ENCODE measurements around the gene ITPR2.

ITPR2 gene

DNA sequence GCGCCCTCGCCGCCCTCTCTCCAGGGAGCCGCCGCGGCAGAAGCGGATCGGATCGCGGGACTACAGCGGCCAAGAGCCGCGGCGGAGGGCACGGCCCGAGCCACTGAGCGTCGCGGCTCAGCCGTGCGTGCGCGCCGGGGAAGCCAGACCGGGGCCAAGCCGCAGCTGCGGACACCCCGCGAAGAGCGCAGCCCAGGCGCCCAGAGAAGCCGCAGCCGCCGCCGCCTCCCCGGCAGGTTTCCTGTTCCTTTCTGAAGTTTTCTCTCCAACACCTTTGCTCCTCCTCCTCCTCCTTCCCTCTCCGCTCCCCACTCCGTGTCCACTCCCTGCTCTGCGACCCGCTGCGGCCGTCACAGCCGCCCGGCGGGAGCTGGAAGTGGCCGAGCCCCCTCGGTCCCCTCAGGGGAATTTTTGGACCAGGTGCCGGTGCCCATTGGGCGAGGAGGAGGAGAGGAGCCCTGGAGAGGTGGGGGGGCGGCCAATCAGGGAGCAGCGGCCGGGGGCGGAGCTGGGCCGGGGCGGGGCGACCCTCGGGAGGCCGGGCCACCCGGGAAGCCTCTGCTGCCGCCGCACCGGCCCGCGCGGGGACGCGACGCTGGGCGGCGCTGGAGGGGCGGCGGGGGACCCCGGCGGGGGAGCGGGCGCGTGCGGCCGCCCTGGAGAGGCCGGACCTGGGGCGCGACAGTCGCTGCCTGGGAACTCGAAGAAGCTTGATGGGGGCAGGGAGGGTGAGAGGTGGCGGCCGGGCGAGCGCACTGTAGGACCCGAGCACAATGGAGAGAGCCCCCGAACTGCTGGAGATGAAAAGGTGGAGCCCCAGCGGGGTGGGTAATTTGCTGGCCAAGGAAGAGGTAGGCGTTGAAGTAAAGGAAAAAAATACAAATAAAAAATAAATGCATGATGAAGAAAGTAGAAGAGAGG, at the start of gene ITPR2:
Gene ITPR2 (minus strand): TSS at position 373 of the 921 bp plus-strand sequence. CDS start 413 bp downstream, outside the sequence.
- Histone ChIP-seq H3K27me3 (ENCODE audit: insufficient read depth, poor library complexity, severe bottlenecking) (no peaks in the 10 kb centered on the region), H3K4me1 (ENCODE audit: insufficient read depth, poor library complexity, severe bottlenecking) (no peaks in the 10 kb centered on the region), H3K27ac (ENCODE audit: poor library complexity, severe bottlenecking) (peak within 1 kb of the TSS; percentile 69), H3K9me3 (ENCODE audit: severe bottlenecking) (no peaks in the 10 kb centered on the region), H3K4me3 (ENCODE audit: severe bottlenecking) (peak within 1 kb of the TSS; percentile 49), H3K36me3 (ENCODE audit: low read depth) (no peaks in the 10 kb centered on the region)
- DNase-seq (ENCODE audit: low spot score) (peak; percentile 71), ATAC-seq (ENCODE audit: low read depth) (peak; percentile 84)
- peak; percentile 59 for TF ChIP-seq CTCF (IDR thresholded peaks at IDR 0.05; ENCODE audit: poor library complexity, severe bottlenecking)

GRCh38 chr12:26880625-26881024, 47.6 kb upstream of the ITPR2 start:
- Histone ChIP-seq H3K9me3 (ENCODE audit: severe bottlenecking) (no peaks in the 10 kb centered on the region), H3K4me1 (ENCODE audit: insufficient read depth, poor library complexity, severe bottlenecking) (no peaks in the 10 kb centered on the region), H3K36me3 (ENCODE audit: low read depth) (no peaks in the 10 kb centered on the region), H3K27me3 (ENCODE audit: insufficient read depth, poor library complexity, severe bottlenecking) (no peaks in the 10 kb centered on the region), H3K4me3 (ENCODE audit: severe bottlenecking) (no peak overlapping the region), H3K27ac (ENCODE audit: poor library complexity, severe bottlenecking) (no peak overlapping the region)
- DNase-seq (ENCODE audit: low spot score) (no peak), ATAC-seq (ENCODE audit: low read depth) (no peak)
- TF ChIP-seq CTCF (IDR thresholded peaks at IDR 0.05; ENCODE audit: poor library complexity, severe bottlenecking): no peak

GRCh38 chr12:26878661-26879119, 45.7 kb upstream of the ITPR2 start:
- Histone ChIP-seq H3K36me3 (ENCODE audit: low read depth) (no peaks in the 10 kb centered on the region), H3K27ac (ENCODE audit: poor library complexity, severe bottlenecking) (no peak overlapping the region), H3K4me3 (ENCODE audit: severe bottlenecking) (no peak overlapping the region), H3K9me3 (ENCODE audit: severe bottlenecking) (no peaks in the 10 kb centered on the region), H3K4me1 (ENCODE audit: insufficient read depth, poor library complexity, severe bottlenecking) (no peaks in the 10 kb centered on the region), H3K27me3 (ENCODE audit: insufficient read depth, poor library complexity, severe bottlenecking) (no peaks in the 10 kb centered on the region)
- ATAC-seq (ENCODE audit: low read depth) (no peak), DNase-seq (ENCODE audit: low spot score) (no peak)
- TF ChIP-seq CTCF (IDR thresholded peaks at IDR 0.05; ENCODE audit: poor library complexity, severe bottlenecking): no peak

DNA sequence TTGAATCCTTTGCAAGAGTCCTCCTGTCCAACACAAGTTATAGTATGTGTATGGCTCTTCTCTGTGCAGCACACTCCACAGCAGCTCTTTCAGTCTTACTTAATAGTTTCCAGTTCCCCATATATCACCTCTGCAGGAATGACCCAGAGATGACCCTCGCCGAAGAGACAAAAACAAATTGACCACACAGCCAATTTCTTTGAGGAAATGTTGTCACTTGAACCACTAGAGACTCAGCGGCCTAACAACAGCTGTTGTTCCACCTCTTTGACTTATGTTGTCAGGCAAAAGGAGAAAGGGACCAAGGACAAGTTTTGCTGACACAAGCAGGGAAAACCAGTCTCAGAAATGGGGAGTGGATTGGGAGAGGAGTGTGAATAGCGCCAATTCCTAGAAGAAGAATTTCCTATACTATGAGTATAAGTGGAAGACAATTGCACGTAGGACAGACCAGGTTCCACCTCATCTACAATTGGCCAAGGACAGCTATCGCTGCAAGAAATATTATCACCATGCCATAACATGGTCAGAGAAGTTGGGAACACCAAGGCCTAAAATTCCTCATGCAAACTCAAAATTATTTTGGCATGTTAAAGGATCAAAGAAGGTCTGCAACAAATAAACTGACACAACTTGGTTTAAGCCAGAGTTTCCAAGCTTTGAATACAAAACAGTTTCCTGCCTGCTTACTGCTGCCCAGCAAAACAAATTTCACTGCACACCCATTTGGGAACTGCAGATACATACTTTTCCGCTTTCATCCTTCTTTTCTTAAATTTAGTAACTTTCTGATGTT, 41.7 kb upstream of the ITPR2 start:
- ATAC-seq (ENCODE audit: low read depth): no peak
- Histone ChIP-seq H3K27ac (ENCODE audit: poor library complexity, severe bottlenecking) (no peak overlapping the region), H3K36me3 (ENCODE audit: low read depth) (no peaks in the 10 kb centered on the region), H3K4me1 (ENCODE audit: insufficient read depth, poor library complexity, severe bottlenecking) (peaks cover 5% of the 10 kb centered on the region), H3K9me3 (ENCODE audit: severe bottlenecking) (no peaks in the 10 kb centered on the region), H3K4me3 (ENCODE audit: severe bottlenecking) (no peak overlapping the region), H3K27me3 (ENCODE audit: insufficient read depth, poor library complexity, severe bottlenecking) (no peaks in the 10 kb centered on the region)
- no peak for DNase-seq (ENCODE audit: low spot score)
- no peak for TF ChIP-seq CTCF (IDR thresholded peaks at IDR 0.05; ENCODE audit: poor library complexity, severe bottlenecking)
